Lung (tissue), 12 donors: ENCODE measurements around the gene CAND2. TPM values are rescaled to one million over a fixed set of nuclear protein-coding genes. Genes with fewer than 3 reads are reported as not detected.

Source experiments
- ATAC-seq: fragments of 200-7000 bp; cut with Tn5 transposase; one replicate; pipeline ENCODE4 v1.9.1; 2020; ENCODE audit warnings: moderate number of reproducible peaks; ENCODE audit not compliant: insufficient read depth, low FRiP score
- DNase-seq, 3 donors: peaks; one replicate each; pipeline ENCODE4 v3.0.0-alpha.2; 2013 to 2017
- H3K27ac ChIP-seq, 2 donors: one replicate each; pipeline ENCODE4 v1.5.1; 2013; ENCODE audit warnings: mild to moderate bottlenecking in 2 of 2, moderate library complexity in 2 of 2, control low read depth in 1 of 2, inconsistent platforms in 1 of 2, low read depth in 1 of 2, low read length in 1 of 2
- H3K27me3 ChIP-seq, 3 donors: one replicate each; pipeline ENCODE4 v1.5.1; 2013; ENCODE audit warnings: low read length in 2 of 3; ENCODE audit not compliant: control insufficient read depth in 3 of 3, insufficient read depth in 3 of 3
- H3K36me3 ChIP-seq, 4 donors: one replicate each; pipeline ENCODE4 v1.5.1; 2013; ENCODE audit warnings: low read length in 4 of 4, mild to moderate bottlenecking in 1 of 4, moderate library complexity in 1 of 4; ENCODE audit not compliant: control insufficient read depth in 4 of 4, insufficient read depth in 4 of 4
- H3K4me1 ChIP-seq, 5 donors: one replicate each; pipeline ENCODE4 v1.5.1; 2013; ENCODE audit warnings: low read length in 5 of 5, mild to moderate bottlenecking in 2 of 5, moderate library complexity in 1 of 5; ENCODE audit not compliant: control insufficient read depth in 5 of 5, insufficient read depth in 5 of 5
- H3K4me3 ChIP-seq: one replicate; pipeline ENCODE4 v1.5.1; 2013; ENCODE audit warnings: mild to moderate bottlenecking, control low read depth, moderate library complexity
- H3K9ac ChIP-seq, 2 donors: one replicate each; pipeline ENCODE4 v1.5.1; 2013; ENCODE audit warnings: low read length in 2 of 2, control low read depth in 1 of 2; ENCODE audit not compliant: insufficient read depth in 1 of 2
- H3K9me3 ChIP-seq, 4 donors: one replicate each; pipeline ENCODE4 v1.5.1; 2013; ENCODE audit warnings: low read length in 3 of 4, mild to moderate bottlenecking in 1 of 4, moderate library complexity in 1 of 4; ENCODE audit not compliant: control insufficient read depth in 4 of 4, insufficient read depth in 3 of 4
- whole genome bisulfite sequencing, 2 donors: extraction: QIAGEN DNeasy Blood & Tissue Kit; methylation state at CpG; one replicate each; pipeline ENCODE4 v1.1.7; 2013; 5-methylcytosine and 5-hydroxymethylcytosine counted together
- polyA plus RNA-seq, 2 donors: library from polyadenylated mRNA; stranded (reverse); fragments of 200-250 nt; gene quantifications; one replicate each; pipeline ENCODE4 v1.2.1, GENCODE V29; 2013
- total RNA-seq, 2 donors: library from RNA; depleted of rRNA in 1 of 2; stranded (reverse); fragments of >200 nt in 1 of 2; gene quantifications; one replicate each; pipeline ENCODE4 v1.2.1, GENCODE V29; 2014 to 2021
- TF ChIP-seq, protein P1 (sequence below): IDR thresholded peaks from 2 replicates; pipeline ENCODE4 v1.5.1; 2012; ENCODE audit warnings: mild to moderate bottlenecking; ENCODE audit errors: control extremely low read depth, extremely low read depth
- donor health status: control.
- donor health status: control.
- donor health status: Bipolar disorder and iron deficiency.
- donor health status: healthy.
- donor health status: DM: yes; HTN: yes; CAD: no.

The CAND2 gene
- total and polyA plus RNA-seq, 4 donors: 1.0 to 5.9 (median 3.6) TPM

DNA sequence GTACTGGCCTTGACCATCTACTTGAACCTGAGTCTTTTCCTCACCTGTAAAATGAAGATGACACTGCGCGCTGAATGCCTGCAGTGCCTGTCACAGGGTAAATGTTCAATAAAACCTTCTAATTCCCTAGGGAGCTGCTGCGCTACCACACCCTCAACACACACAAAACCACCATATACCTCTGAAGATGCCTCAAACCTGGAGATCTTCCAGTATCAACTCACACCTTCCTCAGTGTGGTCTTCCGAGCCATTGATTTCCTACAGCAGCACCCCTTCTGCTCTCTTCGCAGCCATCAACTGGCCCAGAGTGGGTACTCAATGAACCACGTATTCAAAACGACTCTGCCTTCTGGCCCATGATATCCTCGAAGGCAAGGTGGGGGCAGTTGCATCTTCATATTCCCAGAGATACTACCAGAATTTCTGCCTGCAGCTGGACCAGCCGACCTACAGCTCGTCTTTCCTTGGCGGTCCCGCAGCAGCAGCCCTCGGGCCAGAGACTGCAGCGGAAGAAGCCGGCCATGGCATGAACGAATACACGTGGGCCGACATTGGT lies 44.2 kb downstream of the CAND2 start:
- ATAC-seq (peak; percentile 32), DNase-seq (no peak)
- H3K9me3 ChIP-seq: no peaks in the 10 kb centered on the region
- TF ChIP-seq, protein P1, sequence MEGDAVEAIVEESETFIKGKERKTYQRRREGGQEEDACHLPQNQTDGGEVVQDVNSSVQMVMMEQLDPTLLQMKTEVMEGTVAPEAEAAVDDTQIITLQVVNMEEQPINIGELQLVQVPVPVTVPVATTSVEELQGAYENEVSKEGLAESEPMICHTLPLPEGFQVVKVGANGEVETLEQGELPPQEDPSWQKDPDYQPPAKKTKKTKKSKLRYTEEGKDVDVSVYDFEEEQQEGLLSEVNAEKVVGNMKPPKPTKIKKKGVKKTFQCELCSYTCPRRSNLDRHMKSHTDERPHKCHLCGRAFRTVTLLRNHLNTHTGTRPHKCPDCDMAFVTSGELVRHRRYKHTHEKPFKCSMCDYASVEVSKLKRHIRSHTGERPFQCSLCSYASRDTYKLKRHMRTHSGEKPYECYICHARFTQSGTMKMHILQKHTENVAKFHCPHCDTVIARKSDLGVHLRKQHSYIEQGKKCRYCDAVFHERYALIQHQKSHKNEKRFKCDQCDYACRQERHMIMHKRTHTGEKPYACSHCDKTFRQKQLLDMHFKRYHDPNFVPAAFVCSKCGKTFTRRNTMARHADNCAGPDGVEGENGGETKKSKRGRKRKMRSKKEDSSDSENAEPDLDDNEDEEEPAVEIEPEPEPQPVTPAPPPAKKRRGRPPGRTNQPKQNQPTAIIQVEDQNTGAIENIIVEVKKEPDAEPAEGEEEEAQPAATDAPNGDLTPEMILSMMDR: no peak
- H3K4me3 ChIP-seq: peak overlapping the region; percentile 91
- H3K36me3 ChIP-seq: peaks cover 17 to 26% (median 24%) of the 10 kb centered on the region in 4 donors
- WGBS, 2 donors: 6 to 10% methylated on average over 18 of the region's 18 CpGs
- peak overlapping the region; percentile 71 to 93 for H3K27ac ChIP-seq
- H3K4me1 ChIP-seq: peaks cover 0 to 19% (median 9%) of the 10 kb centered on the region in 5 donors
- H3K27me3 ChIP-seq: no peaks in the 10 kb centered on the region
- peak overlapping the region; percentile 96 to 100 for H3K9ac ChIP-seq

DNA sequence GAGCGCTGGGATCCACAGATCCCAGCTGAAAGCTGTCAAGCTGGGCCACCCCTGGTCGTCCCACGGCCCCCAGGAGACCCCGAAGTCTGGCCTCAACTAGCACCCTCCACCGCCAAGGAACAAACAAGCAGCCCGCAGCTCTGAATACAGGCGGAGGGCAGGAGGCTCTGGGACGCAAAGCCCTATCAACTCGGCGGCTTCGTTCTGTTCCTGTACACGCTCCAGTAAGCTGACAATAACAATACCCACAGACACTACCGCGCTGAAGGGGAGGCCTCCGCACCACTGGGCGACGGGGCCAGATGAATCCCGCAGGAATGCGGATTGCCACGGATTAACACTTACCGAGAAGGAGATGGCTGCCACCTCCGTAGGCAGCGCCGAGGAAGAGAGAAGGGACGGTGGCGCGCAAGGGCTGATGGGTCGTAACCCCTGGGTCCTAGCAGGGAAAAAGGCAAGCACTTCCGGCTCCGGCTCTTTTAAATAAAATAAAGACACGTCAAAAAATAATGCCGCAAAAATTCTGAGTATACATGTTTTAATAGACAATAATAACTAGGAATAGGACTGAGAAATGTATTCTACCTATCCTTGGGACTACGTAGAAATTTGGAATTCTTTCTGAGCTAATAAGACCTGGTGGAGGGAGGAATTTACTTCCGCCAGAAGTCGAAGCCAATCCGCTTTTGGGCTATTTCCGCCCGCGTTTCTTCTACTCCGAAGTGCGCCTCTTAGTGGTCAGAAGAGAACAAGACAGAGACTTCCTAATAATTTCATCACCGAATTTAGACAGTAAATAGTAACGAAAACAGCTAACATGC lies 44.9 kb downstream of the CAND2 start, which contains the start of gene RPL32:
TSS of gene RPL32 (minus strand) at position 417 of the 821 bp plus-strand sequence. CDS start 1,328 bp downstream, outside the sequence.
- Histone ChIP-seq H3K4me1 (peaks cover 0 to 19% (median 9%) of the 10 kb centered on the region in 5 donors), H3K27me3 (no peaks in the 10 kb centered on the region), H3K4me3 (peak within 1 kb of the TSS; percentile 91), H3K27ac (peak within 1 kb of the TSS; percentile 71 to 93), H3K9ac (peak within 1 kb of the TSS; percentile 96 to 100), H3K9me3 (no peaks in the 10 kb centered on the region), H3K36me3 (peaks cover 14 to 24% (median 18%) of the 10 kb centered on the region in 4 donors)
- ATAC-seq (peak; percentile 96), DNase-seq (peak; percentile 91 to 99 (median 98))
- TF ChIP-seq, protein P1: peak; percentile 70
- WGBS, 2 donors: 0% methylated on average over 43 of the region's 43 CpGs

DNA sequence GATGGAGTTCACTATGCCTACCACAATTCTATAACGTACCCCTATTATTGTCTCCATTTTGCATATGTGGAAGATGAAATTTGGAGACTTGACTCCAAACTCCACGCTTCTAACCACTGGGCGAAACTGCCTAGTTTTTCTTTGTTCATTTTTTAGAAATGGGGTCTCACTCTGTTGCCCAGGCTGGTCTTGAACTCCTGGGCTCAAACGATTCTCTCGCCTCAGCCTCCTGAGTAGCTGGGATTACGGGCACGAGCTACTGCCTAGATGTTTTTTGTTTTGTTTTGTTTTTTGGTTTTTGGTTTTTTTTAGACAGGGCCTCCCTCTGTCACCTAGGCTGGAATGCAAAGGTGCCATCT lies 45.5 kb downstream of the CAND2 start:
- TF ChIP-seq, protein P1: no peak
- Histone ChIP-seq H3K4me1 (peaks cover 0 to 19% (median 9%) of the 10 kb centered on the region in 5 donors), H3K4me3 (no peak overlapping the region), H3K36me3 (peaks cover 11 to 18% (median 14%) of the 10 kb centered on the region in 4 donors), H3K27ac (no peak overlapping the region), H3K9ac (no peak overlapping the region), H3K27me3 (no peaks in the 10 kb centered on the region), H3K9me3 (no peaks in the 10 kb centered on the region)
- no peak for DNase-seq
- 48 to 56% methylated on average over 7 of the region's 7 CpGs for WGBS, 2 donors
- ATAC-seq: no peak
